Natural killer cell treated with Interleukin-12 subunit alpha and Interleukin-12 subunit beta and Interleukin-15 and Interleukin-18, amount 100 ng/mL, for 72 hours (primary cell): Measurements from ENCODE around the gene FNDC10. TPM values are rescaled to one million over a fixed set of nuclear protein-coding genes. Genes with fewer than 3 reads are reported as not detected.

Experiments
- ATAC-seq, 2 donors: fragments of 150-1000 bp; cut with Tn5 transposase in 1 of 2; sonication (Bioruptor Pico), chemical (Tn5 transposase) in 1 of 2; 2 replicates each; pipeline ENCODE4 v1.10.0; 2021
- DNase-seq: peaks from one replicate; pipeline ENCODE4 v3.0.0; 2022; ENCODE audit warnings: low spot score
- H3K27ac Mint-ChIP-seq, 2 donors: 1 replicate in 1 of 2; 2 replicates in 1 of 2; pipeline ENCODE4 v1.8.0; 2022; ENCODE audit warnings: mixed read lengths in 2 of 2, mild to moderate bottlenecking in 1 of 2, moderate library complexity in 1 of 2
- H3K27me3 Mint-ChIP-seq, 2 donors: 1 replicate in 1 of 2; 2 replicates in 1 of 2; pipeline ENCODE4 v1.8.0; 2022; ENCODE audit warnings: mixed read lengths in 2 of 2
- H3K36me3 Mint-ChIP-seq: one replicate; pipeline ENCODE4 v1.8.0; 2022; ENCODE audit warnings: mixed read lengths
- H3K4me1 Mint-ChIP-seq, 2 donors: 1 replicate in 1 of 2; 2 replicates in 1 of 2; pipeline ENCODE4 v1.8.0; 2022; ENCODE audit warnings: low read depth in 2 of 2, mixed read lengths in 2 of 2, mild to moderate bottlenecking in 1 of 2
- H3K4me3 Mint-ChIP-seq: one replicate; pipeline ENCODE4 v1.8.0; 2022; ENCODE audit warnings: mixed read lengths
- H3K9me3 Mint-ChIP-seq: 2 replicates; pipeline ENCODE4 v1.8.0; 2022; ENCODE audit warnings: mixed read lengths
- total RNA-seq, 2 donors: library from RNA; stranded (reverse); gene quantifications; one replicate each; pipeline ENCODE4 v1.2.3, GENCODE V29; 2022

FNDC10 gene
- total RNA-seq, 2 donors from 2014 or later: 0.81 to 2.4 TPM

DNA sequence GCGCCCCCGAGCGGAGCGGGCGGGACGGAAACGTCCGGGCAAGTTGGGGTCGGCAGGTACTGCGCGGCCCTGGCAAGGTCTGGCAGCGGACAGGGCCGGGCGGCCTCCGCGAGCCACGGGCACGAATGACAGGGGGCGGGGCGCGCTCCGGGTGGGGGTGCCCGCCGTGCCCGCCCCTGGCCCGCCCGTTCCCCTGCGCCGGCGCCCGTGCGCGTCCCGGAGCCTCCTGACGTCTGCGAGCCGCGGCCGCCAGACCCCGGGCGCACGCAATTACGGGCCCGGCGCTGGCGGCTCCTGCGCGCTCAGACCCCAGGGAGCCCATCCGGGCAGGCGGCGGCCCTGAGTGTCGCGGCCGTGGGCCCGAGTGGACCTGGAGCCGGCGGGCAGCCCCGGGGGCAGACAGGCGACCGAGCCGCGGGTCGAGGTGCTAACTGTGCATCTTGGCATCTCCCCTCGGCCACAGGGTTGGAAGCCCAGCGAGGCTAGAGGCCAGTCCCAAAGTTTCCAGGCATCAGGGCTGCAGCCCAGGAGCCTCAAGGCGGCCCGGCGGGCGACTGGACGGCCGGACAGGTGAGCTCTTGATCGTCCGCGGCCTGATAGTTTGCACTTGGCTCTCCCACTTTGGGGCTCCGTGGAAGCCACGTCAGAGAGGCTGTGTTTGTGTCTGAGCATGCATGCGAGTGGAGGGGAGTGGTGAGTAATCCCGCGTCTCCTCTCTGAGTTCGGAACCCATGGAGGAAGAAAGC, 16.3 kb upstream of the FNDC10 start:
- peak overlapping the region in 1 of 2 donors; percentile 22 for H3K27ac Mint-ChIP-seq
- H3K27me3 Mint-ChIP-seq: no peaks in the 10 kb centered on the region
- no peaks in the 10 kb centered on the region for H3K9me3 Mint-ChIP-seq
- DNase-seq: peak; percentile 63
- H3K4me1 Mint-ChIP-seq: peaks cover 23 to 24% of the 10 kb centered on the region in 2 donors
- H3K4me3 Mint-ChIP-seq: peak overlapping the region; percentile 77
- ATAC-seq: peak; percentile 7 to 23
- no peaks in the 10 kb centered on the region for H3K36me3 Mint-ChIP-seq

DNA sequence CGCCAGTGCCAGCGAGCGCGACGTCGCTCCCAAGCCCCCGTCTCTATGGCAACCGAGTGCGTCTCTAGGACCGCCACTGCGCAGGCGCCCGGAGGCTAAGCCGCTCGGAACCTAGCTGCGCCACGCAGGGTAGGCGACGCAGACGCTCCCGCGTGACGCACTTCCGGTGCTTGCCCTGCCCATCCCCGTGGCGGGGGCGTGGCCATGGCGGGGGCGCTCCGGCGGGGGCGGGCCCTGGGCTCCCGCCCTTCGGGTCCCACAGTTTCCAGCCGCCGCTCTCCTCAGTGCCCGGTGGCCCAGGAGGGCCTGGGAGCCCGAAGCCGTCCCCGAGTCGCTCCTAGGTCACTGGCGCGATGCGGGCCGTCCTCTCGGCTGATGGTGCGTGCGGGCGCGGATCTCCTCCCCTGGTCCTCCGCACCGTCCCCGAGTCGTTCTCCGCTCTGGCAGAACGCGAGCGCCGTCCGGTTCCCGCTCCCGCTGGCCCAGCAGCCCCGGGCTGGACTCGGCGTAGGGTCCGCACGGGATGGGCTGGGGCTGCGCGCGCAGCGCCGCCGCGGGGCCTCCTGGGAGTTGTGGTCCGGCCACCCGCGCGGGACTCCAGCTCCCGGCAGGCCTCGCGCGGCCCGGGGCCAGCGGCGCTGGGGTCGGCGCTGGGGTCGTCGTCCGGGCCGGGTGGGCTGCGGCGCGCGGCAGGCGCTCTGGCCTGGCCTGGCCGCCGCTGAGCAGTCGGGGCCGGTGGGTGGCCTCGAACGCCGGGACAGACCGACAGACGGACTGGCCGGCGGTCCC, 15.5 kb upstream of the FNDC10 start, which contains the start of gene MIB2:
Gene MIB2, plus strand, starts transcription at position 245 of the 789 bp plus-strand sequence. CDS start 7,953 bp downstream, outside the sequence.
- Mint-ChIP-seq H3K27ac (peak within 1 kb of the TSS; percentile 98 to 100), H3K9me3 (no peaks in the 10 kb centered on the region), H3K27me3 (no peaks in the 10 kb centered on the region), H3K4me1 (peaks cover 23 to 24% of the 10 kb centered on the region in 2 donors), H3K36me3 (no peaks in the 10 kb centered on the region), H3K4me3 (peak within 1 kb of the TSS; percentile 100)
- DNase-seq (peak; percentile 98), ATAC-seq (peak; percentile 93 to 94)

DNA sequence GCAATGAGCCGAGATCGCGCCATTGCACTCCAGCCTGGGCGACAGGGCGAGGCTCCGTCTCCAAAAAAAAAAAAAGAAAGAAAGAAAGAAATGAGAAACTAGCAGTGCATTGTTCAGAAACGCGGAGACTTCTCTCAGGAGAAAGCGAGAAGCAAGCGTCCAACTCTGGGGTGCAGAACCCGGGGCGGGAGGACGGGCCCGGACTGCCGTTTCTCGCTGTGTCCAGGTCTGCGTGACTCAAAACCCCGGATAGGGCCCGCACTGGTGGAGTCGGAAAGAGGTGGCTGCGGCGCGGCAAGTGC, 15.0 kb upstream of the FNDC10 start:
- DNase-seq (no peak), ATAC-seq (no peak)
- peak overlapping the region; percentile 98 to 100 for H3K27ac Mint-ChIP-seq
- H3K27me3 Mint-ChIP-seq: no peaks in the 10 kb centered on the region
- no peaks in the 10 kb centered on the region for H3K36me3 Mint-ChIP-seq
- H3K9me3 Mint-ChIP-seq: no peaks in the 10 kb centered on the region
- peaks cover 23 to 24% of the 10 kb centered on the region in 2 donors for H3K4me1 Mint-ChIP-seq
- H3K4me3 Mint-ChIP-seq: peak overlapping the region; percentile 100

DNA sequence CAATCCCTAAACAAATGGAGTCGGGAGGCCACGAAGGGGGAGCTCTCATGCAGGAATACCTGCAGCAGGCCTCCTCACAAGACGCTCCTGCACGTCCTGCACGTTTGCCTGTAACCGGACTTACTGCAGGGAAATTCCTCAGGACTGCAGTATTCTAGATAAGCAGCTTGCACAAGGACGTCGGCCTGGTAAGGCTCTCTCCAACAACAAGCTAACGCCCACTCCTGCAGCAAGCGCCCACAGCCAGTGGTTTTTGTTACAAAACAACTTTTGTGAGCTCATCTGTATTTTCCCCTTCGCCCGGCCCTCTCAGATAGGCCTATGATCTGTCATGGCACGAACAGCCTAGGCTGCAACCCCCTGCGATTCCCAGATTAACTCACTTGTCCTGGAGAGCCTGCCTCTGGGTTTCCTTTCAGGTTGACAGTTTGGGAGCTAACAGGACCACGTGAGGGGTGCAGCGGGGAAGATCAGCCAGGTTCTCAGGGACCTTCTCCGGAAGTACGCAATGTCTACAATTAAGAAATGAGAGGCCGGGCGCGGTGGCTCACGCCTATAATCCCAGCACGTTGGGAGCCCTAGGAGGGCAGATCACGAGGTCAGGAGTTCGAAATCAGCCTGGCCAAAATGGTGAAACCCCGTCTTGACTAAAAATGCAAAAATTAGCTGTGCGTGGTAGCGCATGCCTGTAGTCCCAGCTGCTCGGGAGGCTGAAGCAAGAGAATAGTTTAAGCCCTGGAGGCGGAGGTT, 14.4 kb upstream of the FNDC10 start:
- H3K36me3 Mint-ChIP-seq: no peaks in the 10 kb centered on the region
- H3K27ac Mint-ChIP-seq: peak overlapping the region; percentile 98 to 100
- peak overlapping the region; percentile 100 for H3K4me3 Mint-ChIP-seq
- no peaks in the 10 kb centered on the region for H3K9me3 Mint-ChIP-seq
- peak in 1 of 2 donors; percentile 46 for ATAC-seq
- H3K27me3 Mint-ChIP-seq: no peaks in the 10 kb centered on the region
- peaks cover 23 to 24% of the 10 kb centered on the region in 2 donors for H3K4me1 Mint-ChIP-seq
- DNase-seq: peak; percentile 83

DNA sequence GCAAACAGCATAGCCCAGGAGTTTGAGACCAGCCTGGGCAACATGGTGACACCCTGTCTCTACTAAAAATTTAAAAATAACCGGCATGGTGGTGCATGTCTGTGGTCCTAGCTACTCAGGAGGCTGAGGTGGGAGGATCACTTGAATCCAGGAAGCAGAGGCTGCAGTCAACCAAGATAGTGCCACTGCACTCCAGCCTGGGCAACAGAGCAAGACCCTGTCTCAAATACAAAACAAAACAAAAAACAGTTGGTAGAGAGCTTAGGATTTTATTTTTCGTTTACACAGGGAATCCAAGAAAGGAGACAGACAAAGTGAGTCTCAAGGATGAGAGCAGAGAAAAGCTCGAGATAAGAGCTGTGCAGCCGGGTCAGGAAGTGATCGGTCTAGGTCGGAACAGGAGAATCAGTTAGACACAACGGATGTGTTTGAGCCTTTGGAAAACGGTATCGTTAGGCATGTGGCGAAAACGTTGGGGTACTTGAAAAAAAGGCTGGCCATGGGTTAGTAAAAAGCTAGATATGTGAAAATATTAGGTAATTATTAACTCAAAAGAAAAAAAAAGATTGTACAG, 13.7 kb upstream of the FNDC10 start:
- Mint-ChIP-seq H3K27ac (peak overlapping the region; percentile 98 to 100), H3K4me3 (peak overlapping the region; percentile 100), H3K4me1 (peaks cover 23 to 24% of the 10 kb centered on the region in 2 donors), H3K27me3 (no peaks in the 10 kb centered on the region), H3K36me3 (no peaks in the 10 kb centered on the region), H3K9me3 (no peaks in the 10 kb centered on the region)
- no peak for ATAC-seq
- DNase-seq: no peak

DNA sequence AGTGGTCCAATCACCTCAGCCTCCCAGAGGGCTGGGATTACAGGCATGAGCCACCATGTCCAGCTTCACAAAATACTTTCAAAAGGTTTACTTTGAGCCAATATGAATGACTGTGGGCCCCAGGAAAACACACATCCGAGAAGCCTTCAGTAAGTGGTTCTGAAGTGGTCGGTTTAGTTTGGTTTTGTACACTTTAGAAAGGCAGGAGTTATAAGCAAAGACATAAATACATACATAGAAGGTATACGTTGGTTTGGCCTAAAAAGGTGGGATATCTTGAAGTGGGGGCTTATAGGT, 12.1 kb upstream of the FNDC10 start:
- Mint-ChIP-seq H3K27me3 (no peaks in the 10 kb centered on the region), H3K4me3 (no peak overlapping the region), H3K27ac (no peak overlapping the region), H3K36me3 (no peaks in the 10 kb centered on the region), H3K9me3 (no peaks in the 10 kb centered on the region), H3K4me1 (peaks cover 19 to 24% of the 10 kb centered on the region in 2 donors)
- DNase-seq (no peak), ATAC-seq (no peak)

DNA sequence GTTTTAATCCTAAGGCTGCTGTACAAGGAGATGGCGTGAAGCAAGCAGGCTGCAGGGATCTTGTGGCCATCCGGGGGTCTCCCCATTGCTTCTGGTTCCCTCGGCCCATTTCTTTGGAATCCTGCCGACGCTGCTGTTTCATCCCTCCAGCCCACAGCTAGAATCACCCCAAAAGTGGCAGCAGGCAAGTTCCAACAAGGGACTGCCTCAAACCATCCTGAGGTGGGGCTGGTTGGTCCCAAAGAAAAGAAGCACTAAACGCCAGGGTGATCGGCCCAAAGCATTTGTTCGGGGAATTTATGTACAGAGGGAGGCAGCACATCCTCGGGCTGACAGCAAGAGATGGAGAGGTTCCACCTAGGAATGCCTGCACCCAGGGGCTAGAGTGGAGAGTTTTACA, 10.9 kb upstream of the FNDC10 start:
- Mint-ChIP-seq H3K9me3 (no peaks in the 10 kb centered on the region), H3K4me1 (peaks cover 24 to 26% of the 10 kb centered on the region in 2 donors), H3K27ac (peak overlapping the region in 1 of 2 donors; percentile 20), H3K4me3 (no peak overlapping the region), H3K27me3 (no peaks in the 10 kb centered on the region), H3K36me3 (no peaks in the 10 kb centered on the region)
- DNase-seq (no peak), ATAC-seq (no peak)

DNA sequence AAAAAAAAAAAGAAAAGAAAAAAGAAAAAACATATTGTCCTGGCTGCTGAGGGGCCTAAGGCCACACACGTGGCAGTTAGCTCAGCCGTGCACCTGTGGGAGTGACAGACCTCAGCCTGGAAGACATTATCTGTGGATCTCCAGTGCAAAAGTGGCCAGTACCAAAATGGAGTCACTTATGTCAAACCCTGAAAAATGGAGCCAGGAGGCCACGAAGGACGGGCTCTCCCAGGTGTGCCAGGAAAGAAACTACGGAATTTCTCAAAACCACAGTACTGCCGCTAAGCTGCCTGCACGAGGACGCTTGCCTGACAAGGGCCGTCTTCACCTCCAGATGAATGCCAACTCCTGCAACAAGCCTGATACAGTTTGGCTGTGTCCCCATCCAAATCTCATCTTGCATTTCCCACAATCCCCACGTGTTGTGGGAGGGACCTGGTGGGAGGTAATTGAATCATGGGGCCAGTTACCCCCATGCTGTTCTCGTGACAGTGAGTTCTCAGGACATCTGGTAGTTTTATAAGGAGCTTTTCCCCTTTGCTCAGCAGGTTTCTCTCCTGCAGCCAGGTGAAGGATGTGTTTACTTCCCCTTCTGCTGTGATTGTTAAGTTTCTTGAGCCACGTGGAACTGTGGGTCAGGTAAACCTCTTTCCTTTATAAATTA, 10.0 kb upstream of the FNDC10 start:
- peaks cover 22 to 25% of the 10 kb centered on the region in 2 donors for H3K4me1 Mint-ChIP-seq
- H3K27ac Mint-ChIP-seq: no peak overlapping the region
- no peaks in the 10 kb centered on the region for H3K36me3 Mint-ChIP-seq
- ATAC-seq (no peak), DNase-seq (no peak)
- H3K4me3 Mint-ChIP-seq: no peak overlapping the region
- H3K9me3 Mint-ChIP-seq: no peaks in the 10 kb centered on the region
- H3K27me3 Mint-ChIP-seq: no peaks in the 10 kb centered on the region

DNA sequence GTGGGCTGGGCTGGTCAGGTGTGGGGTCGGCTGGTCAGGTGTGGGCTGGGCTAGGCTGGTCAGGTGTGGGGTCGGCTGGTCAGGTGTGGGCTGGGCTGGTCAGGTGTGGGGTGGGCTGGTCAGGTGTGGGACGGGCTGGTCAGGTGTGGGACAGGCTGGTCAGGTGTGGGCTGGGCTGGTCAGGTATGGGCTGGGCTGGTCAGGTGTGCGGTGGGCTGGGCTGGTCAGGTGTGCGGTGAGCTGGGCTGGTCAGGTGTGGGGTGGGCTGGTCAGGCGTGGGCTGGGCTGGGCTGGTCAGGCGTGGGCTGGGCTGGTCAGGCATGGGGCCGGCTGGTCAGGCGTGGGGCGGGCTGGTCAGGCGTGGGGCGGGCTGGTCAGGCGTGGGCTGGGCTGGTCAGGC, 6.3 kb upstream of the FNDC10 start:
- no peak overlapping the region for H3K4me3 Mint-ChIP-seq
- no peaks in the 10 kb centered on the region for H3K9me3 Mint-ChIP-seq
- H3K27ac Mint-ChIP-seq: no peak overlapping the region
- ATAC-seq: no peak
- H3K4me1 Mint-ChIP-seq: peaks cover 7 to 10% of the 10 kb centered on the region in 2 donors
- no peaks in the 10 kb centered on the region for H3K27me3 Mint-ChIP-seq
- no peaks in the 10 kb centered on the region for H3K36me3 Mint-ChIP-seq
- DNase-seq: no peak

DNA sequence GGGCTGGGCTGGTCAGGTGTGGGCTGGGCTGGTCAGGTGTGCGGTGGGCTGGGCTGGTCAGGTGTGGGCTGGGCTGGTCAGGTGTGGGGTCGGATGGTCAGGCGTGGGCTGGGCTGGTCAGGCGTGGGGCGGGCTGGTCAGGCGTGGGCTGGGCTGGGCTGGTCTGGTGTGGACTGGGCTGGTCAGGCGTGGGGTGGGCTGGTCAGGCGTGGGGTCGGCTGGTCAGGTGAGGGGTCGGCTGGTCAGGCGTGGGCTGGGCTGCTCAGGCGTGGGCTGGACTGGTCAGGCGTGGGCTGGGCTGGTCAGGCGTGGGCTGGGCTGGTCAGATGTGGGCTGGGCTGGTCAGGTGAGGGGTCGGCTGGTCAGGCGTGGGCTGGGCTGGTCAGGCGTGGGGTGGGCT, 5.8 kb upstream of the FNDC10 start:
- Mint-ChIP-seq H3K9me3 (no peaks in the 10 kb centered on the region), H3K36me3 (no peaks in the 10 kb centered on the region), H3K27ac (no peak overlapping the region), H3K4me3 (no peak overlapping the region), H3K27me3 (no peaks in the 10 kb centered on the region), H3K4me1 (peaks cover 7 to 10% of the 10 kb centered on the region in 2 donors)
- ATAC-seq: no peak
- no peak for DNase-seq

DNA sequence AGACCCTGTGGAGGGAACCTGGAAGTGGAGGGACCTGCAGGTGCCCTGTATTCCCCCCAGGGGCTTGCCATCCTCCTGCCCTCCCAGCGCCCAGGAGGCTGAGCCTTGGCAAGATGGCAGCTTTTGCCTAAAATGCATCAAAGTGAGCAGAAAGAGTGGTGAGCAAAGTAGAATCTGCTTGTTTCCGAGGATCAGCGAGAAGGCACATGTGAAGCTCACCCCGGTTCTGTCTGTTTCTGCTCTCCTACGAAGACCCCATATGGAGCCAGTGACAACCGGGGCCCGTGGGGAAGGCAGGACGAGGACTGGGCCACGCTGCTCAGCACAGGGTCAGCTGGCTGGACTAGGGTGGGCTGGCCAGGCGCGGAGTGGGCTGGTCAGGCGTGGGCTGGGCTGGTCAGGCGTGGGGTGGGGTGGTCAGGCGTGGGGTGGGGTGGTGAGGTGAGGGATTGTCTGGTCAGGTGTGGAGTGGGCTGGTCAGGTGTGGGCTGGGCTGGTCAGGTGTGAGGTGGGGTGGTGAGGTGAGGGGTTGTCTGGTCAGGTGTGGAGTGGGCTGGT, 5.2 kb upstream of the FNDC10 start:
- Mint-ChIP-seq H3K27me3 (no peaks in the 10 kb centered on the region), H3K4me3 (no peak overlapping the region), H3K9me3 (no peaks in the 10 kb centered on the region), H3K4me1 (peaks cover 7 to 10% of the 10 kb centered on the region in 2 donors), H3K36me3 (no peaks in the 10 kb centered on the region), H3K27ac (peak overlapping the region in 1 of 2 donors; percentile 75)
- DNase-seq (no peak), ATAC-seq (no peak)

DNA sequence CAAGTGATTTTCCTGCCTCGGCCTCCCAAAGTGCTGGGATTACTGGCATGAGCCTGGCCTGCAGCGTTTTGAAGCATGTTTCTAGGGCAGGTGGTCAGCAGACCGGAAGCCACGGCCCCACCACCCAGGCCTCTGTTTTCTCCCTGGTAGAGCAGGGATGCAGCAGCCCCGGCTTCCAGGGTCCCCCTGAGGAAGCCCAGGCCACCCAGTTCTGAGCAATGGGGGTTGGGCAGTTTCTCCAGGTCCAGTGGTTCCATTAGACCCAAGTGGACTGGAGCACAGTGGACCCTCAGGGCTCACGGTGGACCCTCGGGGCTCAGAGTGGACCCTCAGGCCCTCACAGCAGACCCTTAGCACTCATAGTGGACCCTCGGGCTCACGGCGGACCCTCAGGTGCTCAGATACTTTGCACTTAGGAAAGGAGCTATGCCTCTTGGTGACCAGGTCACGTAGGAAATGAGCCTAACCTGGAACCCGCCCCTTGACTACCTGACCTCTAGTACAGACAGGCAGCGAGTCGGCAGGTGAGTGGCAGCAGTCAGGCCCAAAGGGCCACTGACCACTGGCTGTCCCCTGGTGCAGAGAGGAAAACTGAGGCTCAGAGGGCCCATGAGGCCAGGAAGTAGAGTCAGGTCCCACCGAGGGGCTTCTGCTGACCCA, 4.6 kb upstream of the FNDC10 start:
- Mint-ChIP-seq H3K4me3 (no peak overlapping the region), H3K27me3 (no peaks in the 10 kb centered on the region), H3K9me3 (no peaks in the 10 kb centered on the region), H3K36me3 (no peaks in the 10 kb centered on the region), H3K4me1 (peaks cover 7 to 10% of the 10 kb centered on the region in 2 donors), H3K27ac (peak overlapping the region in 1 of 2 donors; percentile 75)
- ATAC-seq (no peak), DNase-seq (no peak)
